WTC11 (cell line): Measurements from ENCODE around the gene PARVG.

Experiments used
- CREB1 ChIP-seq: sonication (generic); formaldehyde crosslinking; IDR thresholded peaks from 2 replicates; pipeline ENCODE4 v1.8.0; 2023; ENCODE audit warnings: mild to moderate bottlenecking, missing genetic modification reagents
- CTCF ChIP-seq: fragments of 200-600 bp; IDR thresholded peaks from 2 replicates; pipeline ENCODE4 v1.8.0; 2022; ENCODE audit warnings: antibody characterized with exemption
- ETV6 ChIP-seq: sonication (generic); formaldehyde crosslinking; IDR thresholded peaks from 2 replicates; pipeline ENCODE4 v1.8.1; 2022; ENCODE audit warnings: mild to moderate bottlenecking, missing genetic modification reagents
- JUN ChIP-seq: sonication (generic); formaldehyde crosslinking; IDR thresholded peaks from 2 replicates; pipeline ENCODE4 v1.8.0; 2023; ENCODE audit warnings: mild to moderate bottlenecking, missing genetic modification reagents
- MAX ChIP-seq: sonication (generic); formaldehyde crosslinking; IDR thresholded peaks from 2 replicates; pipeline ENCODE4 v1.8.0; 2022; ENCODE audit warnings: mild to moderate bottlenecking, missing genetic modification reagents
- PRRX2 ChIP-seq: fragments of 250-450 bp; sonication (Bioruptor Pico); IDR thresholded peaks from 2 replicates; pipeline ENCODE4 v1.8.0; 2021; ENCODE audit warnings: mild to moderate bottlenecking
- USF1 ChIP-seq: sonication (generic); formaldehyde crosslinking; IDR thresholded peaks from 2 replicates; pipeline ENCODE4 v1.8.0; 2022; ENCODE audit warnings: mild to moderate bottlenecking, missing genetic modification reagents
- ZNF263 ChIP-seq: sonication (generic); formaldehyde crosslinking; IDR thresholded peaks from 2 replicates; pipeline ENCODE4 v1.8.1; 2022; ENCODE audit warnings: low read depth, mild to moderate bottlenecking, moderate library complexity, missing genetic modification reagents
- TF ChIP-seq, protein P1 (sequence below): sonication (generic); formaldehyde crosslinking; IDR thresholded peaks from 2 replicates; pipeline ENCODE4 v1.8.0; 2023; ENCODE audit warnings: missing genetic modification reagents, mild to moderate bottlenecking, borderline replicate concordance
- TF ChIP-seq, protein P2 (sequence below): sonication (generic); formaldehyde crosslinking; IDR thresholded peaks from 2 replicates; pipeline ENCODE4 v1.8.1; 2023; ENCODE audit warnings: mild to moderate bottlenecking, missing genetic modification reagents

GRCh38 chr22:44225091-44225689 lies 44.5 kb downstream of the PARVG start:
- TF ChIP-seq CTCF: no peak
- no peak for TF ChIP-seq MAX (CRISPR knock-in tag)
- TF ChIP-seq USF1 (CRISPR knock-in tag): no peak
- no peak for TF ChIP-seq ETV6 (CRISPR knock-in tag)
- no peak for TF ChIP-seq ZNF263 (CRISPR knock-in tag)
- TF ChIP-seq, protein P1, sequence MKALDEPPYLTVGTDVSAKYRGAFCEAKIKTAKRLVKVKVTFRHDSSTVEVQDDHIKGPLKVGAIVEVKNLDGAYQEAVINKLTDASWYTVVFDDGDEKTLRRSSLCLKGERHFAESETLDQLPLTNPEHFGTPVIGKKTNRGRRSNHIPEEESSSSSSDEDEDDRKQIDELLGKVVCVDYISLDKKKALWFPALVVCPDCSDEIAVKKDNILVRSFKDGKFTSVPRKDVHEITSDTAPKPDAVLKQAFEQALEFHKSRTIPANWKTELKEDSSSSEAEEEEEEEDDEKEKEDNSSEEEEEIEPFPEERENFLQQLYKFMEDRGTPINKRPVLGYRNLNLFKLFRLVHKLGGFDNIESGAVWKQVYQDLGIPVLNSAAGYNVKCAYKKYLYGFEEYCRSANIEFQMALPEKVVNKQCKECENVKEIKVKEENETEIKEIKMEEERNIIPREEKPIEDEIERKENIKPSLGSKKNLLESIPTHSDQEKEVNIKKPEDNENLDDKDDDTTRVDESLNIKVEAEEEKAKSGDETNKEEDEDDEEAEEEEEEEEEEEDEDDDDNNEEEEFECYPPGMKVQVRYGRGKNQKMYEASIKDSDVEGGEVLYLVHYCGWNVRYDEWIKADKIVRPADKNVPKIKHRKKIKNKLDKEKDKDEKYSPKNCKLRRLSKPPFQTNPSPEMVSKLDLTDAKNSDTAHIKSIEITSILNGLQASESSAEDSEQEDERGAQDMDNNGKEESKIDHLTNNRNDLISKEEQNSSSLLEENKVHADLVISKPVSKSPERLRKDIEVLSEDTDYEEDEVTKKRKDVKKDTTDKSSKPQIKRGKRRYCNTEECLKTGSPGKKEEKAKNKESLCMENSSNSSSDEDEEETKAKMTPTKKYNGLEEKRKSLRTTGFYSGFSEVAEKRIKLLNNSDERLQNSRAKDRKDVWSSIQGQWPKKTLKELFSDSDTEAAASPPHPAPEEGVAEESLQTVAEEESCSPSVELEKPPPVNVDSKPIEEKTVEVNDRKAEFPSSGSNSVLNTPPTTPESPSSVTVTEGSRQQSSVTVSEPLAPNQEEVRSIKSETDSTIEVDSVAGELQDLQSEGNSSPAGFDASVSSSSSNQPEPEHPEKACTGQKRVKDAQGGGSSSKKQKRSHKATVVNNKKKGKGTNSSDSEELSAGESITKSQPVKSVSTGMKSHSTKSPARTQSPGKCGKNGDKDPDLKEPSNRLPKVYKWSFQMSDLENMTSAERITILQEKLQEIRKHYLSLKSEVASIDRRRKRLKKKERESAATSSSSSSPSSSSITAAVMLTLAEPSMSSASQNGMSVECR (CRISPR knock-in tag): no peak
- TF ChIP-seq CREB1 (CRISPR knock-in tag): no peak
- no peak for TF ChIP-seq PRRX2 (CRISPR knock-in tag)
- no peak for TF ChIP-seq JUN
- TF ChIP-seq, protein P2, sequence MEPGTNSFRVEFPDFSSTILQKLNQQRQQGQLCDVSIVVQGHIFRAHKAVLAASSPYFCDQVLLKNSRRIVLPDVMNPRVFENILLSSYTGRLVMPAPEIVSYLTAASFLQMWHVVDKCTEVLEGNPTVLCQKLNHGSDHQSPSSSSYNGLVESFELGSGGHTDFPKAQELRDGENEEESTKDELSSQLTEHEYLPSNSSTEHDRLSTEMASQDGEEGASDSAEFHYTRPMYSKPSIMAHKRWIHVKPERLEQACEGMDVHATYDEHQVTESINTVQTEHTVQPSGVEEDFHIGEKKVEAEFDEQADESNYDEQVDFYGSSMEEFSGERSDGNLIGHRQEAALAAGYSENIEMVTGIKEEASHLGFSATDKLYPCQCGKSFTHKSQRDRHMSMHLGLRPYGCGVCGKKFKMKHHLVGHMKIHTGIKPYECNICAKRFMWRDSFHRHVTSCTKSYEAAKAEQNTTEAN: no peak
